OCI-LY7 (cell line): Measurements from ENCODE around the gene POLA2. TPM values are rescaled to one million over a fixed set of nuclear protein-coding genes. Genes with fewer than 3 reads are reported as not detected.

Source experiments
- BruUV-seq: library from RNA; stranded (reverse); fragments of 400-500 nt; replicated peaks from 2 replicates; lab custom pipeline; 2021; lab: Mats Ljungman, UMichigan
- CTCF ChIA-PET: fragments of 300-600 bp; sonication (Branson Sonifier 250); formaldehyde crosslinking; loops from one replicate; lab custom pipeline; 2022; ENCODE audit warnings: antibody characterized with exemption; ENCODE audit not compliant: unreplicated experiment; lab: Charles Lee
- POLR2A ChIA-PET: fragments of 300-600 bp; sonication (Branson Sonifier 250); formaldehyde crosslinking; loops from one replicate; lab custom pipeline; 2022; ENCODE audit warnings: antibody characterized with exemption; lab: Charles Lee
- DNase-seq: peaks from one replicate; pipeline ENCODE4 v3.0.0-alpha.2; 2015; ENCODE audit warnings: low spot score
- H2AFZ ChIP-seq: fragments of 200-600 bp; sonication (generic), shearing (Covaris generic); 2 replicates; pipeline ENCODE4 v1.6.1; 2014; ENCODE audit warnings: mild to moderate bottlenecking, antibody characterized with exemption, low read length, moderate library complexity
- H3K27ac ChIP-seq: fragments of 200-600 bp; sonication (generic); 2 replicates; pipeline ENCODE4 v1.5.1; 2014; ENCODE audit warnings: mixed run types, low read depth, mild to moderate bottlenecking, moderate library complexity, low read length, inconsistent platforms; ENCODE audit not compliant: poor library complexity, severe bottlenecking
- H3K36me3 ChIP-seq: fragments of 200-600 bp; sonication (generic); 2 replicates; pipeline ENCODE4 v1.6.1; 2014; ENCODE audit warnings: mild to moderate bottlenecking, antibody characterized with exemption, low read length, moderate library complexity, mixed read lengths; ENCODE audit not compliant: insufficient read depth
- H3K4me1 ChIP-seq: fragments of 200-600 bp; sonication (generic); 2 replicates; pipeline ENCODE4 v1.5.1; 2014; ENCODE audit warnings: mild to moderate bottlenecking, low read length; ENCODE audit not compliant: insufficient read depth, poor library complexity, severe bottlenecking
- H3K4me2 ChIP-seq: fragments of 200-600 bp; sonication (generic); 2 replicates; pipeline ENCODE4 v1.6.1; 2014; ENCODE audit warnings: mild to moderate bottlenecking, low read length
- H3K4me3 ChIP-seq: fragments of 200-600 bp; sonication (generic); 2 replicates; pipeline ENCODE4 v1.5.1; 2014; ENCODE audit warnings: mild to moderate bottlenecking, low read depth, low read length; ENCODE audit not compliant: poor library complexity, severe bottlenecking
- H3K79me2 ChIP-seq: fragments of 200-600 bp; sonication (generic); 2 replicates; pipeline ENCODE4 v1.6.1; 2016; ENCODE audit warnings: low read depth, mild to moderate bottlenecking, low read length, moderate library complexity, mixed read lengths; ENCODE audit not compliant: insufficient read depth
- H3K9me2 ChIP-seq: fragments of 200-600 bp; sonication (generic); 2 replicates; pipeline ENCODE4 v1.6.1; 2016; ENCODE audit warnings: mild to moderate bottlenecking, low read length, mixed read lengths; ENCODE audit not compliant: insufficient read depth
- H3K9me3 ChIP-seq: fragments of 200-600 bp; sonication (generic); 2 replicates; pipeline ENCODE4 v1.6.1; 2014; ENCODE audit warnings: mild to moderate bottlenecking, mixed run types, low read length, mixed read lengths
- H4K20me1 ChIP-seq: fragments of 200-600 bp; sonication (generic); 2 replicates; pipeline ENCODE4 v1.6.1; 2014; ENCODE audit warnings: mild to moderate bottlenecking, antibody characterized with exemption, low read length, moderate library complexity, mixed read lengths; ENCODE audit not compliant: insufficient read depth
- CTCF ChIP-seq: fragments of 200-600 bp; sonication (generic); conservative IDR thresholded peaks from 2 replicates; pipeline ENCODE4 v1.5.1; 2014; ENCODE audit warnings: mild to moderate bottlenecking, antibody characterized with exemption, low read length, moderate library complexity, mixed read lengths
- EZH2phosphoT487 ChIP-seq: fragments of 200-600 bp; sonication (generic); IDR thresholded peaks from 2 replicates; pipeline ENCODE4 v1.6.1; 2018; ENCODE audit warnings: low read depth, borderline replicate concordance, mild to moderate bottlenecking, mixed run types, antibody characterized with exemption, low read length, moderate library complexity, mixed read lengths
- intact Hi-C: fragments of 100-400 bp; cut with micrococcal nuclease; formaldehyde crosslinking; loops from one replicate; pipeline ENCODE4 v1.10.0; 2022; ENCODE audit not compliant: unreplicated experiment
- total RNA-seq, 2 experiments: library from RNA; depleted of rRNA in 1 of 2; stranded (reverse); fragments of >200 nt in 1 of 2; shearing (Covaris generic) in 1 of 2; gene quantifications; 2 replicates each; pipeline ENCODE4 v1.2.3, GENCODE V29; 2014 to 2022

Gene POLA2
- total RNA-seq, 2 experiments from 2014 or later, result 47.5 to 89.1 TPM

- peaks cover 93% of the 10 kb centered on the region for H3K36me3 ChIP-seq
Observed at GRCh38 chr11:65278356-65278755, 16.6 kb downstream of the POLA2 start.

DNA sequence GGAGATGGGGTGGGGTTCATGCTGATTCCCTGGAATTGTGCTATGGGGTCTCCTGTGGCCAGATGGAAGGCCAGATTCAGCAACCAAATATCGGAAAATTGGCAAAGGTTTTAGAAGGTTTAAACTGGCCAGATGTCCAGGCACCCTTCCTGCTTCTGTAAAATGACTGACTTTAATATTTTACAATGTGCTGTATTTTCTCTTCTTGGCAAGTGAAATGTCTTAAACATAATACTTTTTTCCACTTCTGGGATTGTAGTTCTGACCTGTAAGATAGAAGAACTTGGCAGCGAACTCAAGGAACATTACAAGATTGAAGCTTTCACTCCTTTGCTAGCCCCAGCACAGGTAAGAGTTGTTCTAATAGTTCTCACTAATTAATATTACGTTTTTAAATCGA lies 17.5 kb downstream of the POLA2 start:
- Histone ChIP-seq H3K9me3 (no peaks in the 10 kb centered on the region), H3K27ac (no peak overlapping the region), H3K36me3 (peaks cover 96% of the 10 kb centered on the region), H2AFZ (no peak overlapping the region), H3K9me2 (no peaks in the 10 kb centered on the region), H3K4me2 (no peak overlapping the region), H3K4me1 (peaks cover 7% of the 10 kb centered on the region), H4K20me1 (0 out of 2 replicates have a peak, but pooled peaks cover 5% of the 10 kb centered on the region), H3K4me3 (no peak overlapping the region), H3K79me2 (no peaks in the 10 kb centered on the region)
- POLR2A ChIA-PET, result no interaction called here
- intact Hi-C loops, result loop anchor here (5.0 kb wide), 1 partner anchor 38 kb away; no protein-coding TSS in a partner anchor
- TF ChIP-seq EZH2phosphoT487, result no peak
- TF ChIP-seq CTCF, result no peak
- CTCF ChIA-PET, result no interaction called here
- DNase-seq, result no peak
- BruUV-seq, result no TSS peak

More at GRCh38 chr11:65278356-65278755, 16.6 kb downstream of the POLA2 start:
- CTCF ChIA-PET, result no interaction called here
- Histone ChIP-seq H3K4me3 (no peak overlapping the region), H2AFZ (no peak overlapping the region), H3K79me2 (no peaks in the 10 kb centered on the region), H3K4me1 (peaks cover 7% of the 10 kb centered on the region), H4K20me1 (0 out of 2 replicates have a peak, but pooled peaks cover 5% of the 10 kb centered on the region), H3K4me2 (no peak overlapping the region), H3K27ac (no peak overlapping the region), H3K9me2 (no peaks in the 10 kb centered on the region), H3K9me3 (no peaks in the 10 kb centered on the region)
- intact Hi-C loops, result loop anchor here (5.0 kb wide), 1 partner anchor 39 kb away; no protein-coding TSS in a partner anchor
- TF ChIP-seq CTCF (no peak), EZH2phosphoT487 (no peak)
- POLR2A ChIA-PET, result interaction anchor here (2.6 kb wide), 1 partner anchor 16 kb away, joined by 11 read pairs; the partner anchor contains the start of gene POLA2
- no peak for DNase-seq
- no TSS peak for BruUV-seq

DNA sequence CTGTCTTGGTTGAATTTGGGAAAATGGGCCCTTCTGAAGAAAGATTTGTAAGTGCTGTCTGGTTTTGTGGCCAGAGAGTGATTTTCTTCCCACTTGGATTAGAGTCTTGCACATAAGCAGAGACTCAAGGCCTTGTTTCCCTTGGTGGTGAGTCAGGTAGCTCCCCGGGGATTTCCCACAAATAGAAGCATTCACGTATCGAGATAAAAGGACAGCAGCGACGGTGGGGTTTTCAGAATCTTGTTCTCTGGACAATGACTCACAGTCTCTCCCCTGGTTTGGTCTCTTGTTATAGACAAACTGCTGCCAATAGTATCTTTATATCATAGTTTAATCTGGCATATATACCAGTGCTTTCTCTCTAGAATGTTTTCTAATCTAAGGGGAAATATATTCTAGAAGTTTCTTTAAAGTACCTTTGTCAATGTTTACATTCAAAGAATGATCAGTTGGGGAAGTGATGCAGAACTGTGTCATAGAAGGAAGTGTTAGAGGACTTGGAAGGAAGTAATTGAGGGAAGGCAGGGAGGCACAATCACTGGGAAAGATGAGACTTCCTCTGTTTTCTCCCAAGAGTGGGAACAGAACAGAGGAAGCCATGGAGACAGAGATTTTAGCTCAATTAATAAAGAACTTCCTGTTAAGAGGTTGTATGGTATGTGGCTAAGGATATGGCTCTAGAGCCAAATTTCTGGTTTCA lies 18.1 kb downstream of the POLA2 start:
- intact Hi-C loops, result loop anchor here (5.0 kb wide), 1 partner anchor 37 kb away; no protein-coding TSS in a partner anchor

More for the DNA sequence above, 18.1 kb downstream of the POLA2 start:
- H3K36me3 ChIP-seq, result peaks cover 99% of the 10 kb centered on the region
- CTCF ChIA-PET, result interaction anchor here (1.0 kb wide), 1 partner anchor 18 kb away, joined by 3 read pairs; the partner anchor contains the start of gene POLA2
- no peaks in the 10 kb centered on the region for H3K9me2 ChIP-seq
- no peak for DNase-seq
- no TSS peak for BruUV-seq
- peaks cover 7% of the 10 kb centered on the region for H3K4me1 ChIP-seq
- no peak overlapping the region for H3K4me3 ChIP-seq
- H3K27ac ChIP-seq, result no peak overlapping the region
- TF ChIP-seq CTCF (no peak), EZH2phosphoT487 (no peak)
- H3K9me3 ChIP-seq, result no peaks in the 10 kb centered on the region
- H4K20me1 ChIP-seq, result 0 out of 2 replicates have a peak, but pooled peaks cover 5% of the 10 kb centered on the region
- H2AFZ ChIP-seq, result no peak overlapping the region
- POLR2A ChIA-PET, result interaction anchor here (1.9 kb wide), 1 partner anchor 19 kb away, joined by 5 read pairs; no protein-coding TSS in a partner anchor
- no peaks in the 10 kb centered on the region for H3K79me2 ChIP-seq
- no peak overlapping the region for H3K4me2 ChIP-seq
